ENCODE data around the gene CFAP65. TPM values are rescaled to one million over a fixed set of nuclear protein-coding genes. Genes with fewer than 3 reads are reported as not detected.
A peak's percentile ranks its signal among the peaks of the same experiment; 100 is the strongest.

Gene CFAP65
- total RNA-seq, 1 experiment from 2014 or later: 0.44 TPM

GRCh38 chr2:218983263-218983933, 57.9 kb downstream of the CFAP65 start:
- Mint-ChIP-seq H3K27me3 (ENCODE audit: low read depth) (peaks cover 98% of the 10 kb centered on the region), H3K4me3 (0 out of 2 replicates have a peak overlapping the region, but pooled peaks have one; percentile 46), H3K27ac (no peak overlapping the region), H3K36me3 (no peaks in the 10 kb centered on the region), H3K4me1 (peaks cover 29% of the 10 kb centered on the region), H3K9me3 (no peaks in the 10 kb centered on the region)
- ATAC-seq: no peak
- TF ChIP-seq NR1H2 (CRISPR knock-in tag; IDR thresholded peaks at IDR 0.05): no peak
- ChIA-PET CTCF (interaction anchor here (0.7 to 5.7 kb wide), 9 partner anchors 12 to 107 kb away, joined by 3 to 158 read pairs (median 6); partner anchors contain the start of genes CDK5R2, CRYBA2 and IHH), POLR2A (no interaction called here)
- DNase-seq (ENCODE audit: low spot score): no peak

GRCh38 chr2:218982586-218983262, 58.6 kb downstream of the CFAP65 start:
- no peaks in the 10 kb centered on the region for H3K36me3 Mint-ChIP-seq
- no peaks in the 10 kb centered on the region for H3K9me3 Mint-ChIP-seq
- DNase-seq (ENCODE audit: low spot score) (no peak), ATAC-seq (no peak)
- peaks cover 29% of the 10 kb centered on the region for H3K4me1 Mint-ChIP-seq
- ChIA-PET CTCF (interaction anchor here (0.9 to 5.7 kb wide), 11 partner anchors 12 to 129 kb away, joined by 3 to 158 read pairs (median 40); partner anchors contain the start of genes CDK5R2, CRYBA2, IHH and WNT10A), POLR2A (no interaction called here)
- TF ChIP-seq PREB (CRISPR knock-in tag; IDR thresholded peaks at IDR 0.05; ENCODE audit: borderline replicate concordance) (no peak), CTCF (IDR thresholded peaks at IDR 0.05) (no peak), EMX1 (CRISPR knock-in tag; IDR thresholded peaks at IDR 0.05) (no peak), KAT7 (CRISPR knock-in tag; IDR thresholded peaks at IDR 0.05; ENCODE audit: borderline replicate concordance) (no peak), ELF4 (CRISPR knock-in tag; IDR thresholded peaks at IDR 0.05; ENCODE audit: low read depth) (no peak), SMAD4 (CRISPR knock-in tag; IDR thresholded peaks at IDR 0.05) (no peak), HMGA2 (CRISPR knock-in tag; IDR thresholded peaks at IDR 0.05) (no peak), ZNF232 (CRISPR knock-in tag; IDR thresholded peaks at IDR 0.05) (no peak), CBFB (CRISPR knock-in tag; IDR thresholded peaks at IDR 0.05; ENCODE audit: low read depth) (no peak), FOXK1 (CRISPR knock-in tag; IDR thresholded peaks at IDR 0.05) (no peak), CDX4 (CRISPR knock-in tag; IDR thresholded peaks at IDR 0.05; ENCODE audit: borderline replicate concordance) (no peak), RELA (CRISPR knock-in tag; IDR thresholded peaks at IDR 0.05; ENCODE audit: borderline replicate concordance) (no peak), ZNF425 (CRISPR knock-in tag; conservative IDR thresholded peaks at IDR 0.05) (no peak), TEAD4 (CRISPR knock-in tag; IDR thresholded peaks at IDR 0.05) (no peak), ZNF121 (CRISPR knock-in tag; IDR thresholded peaks at IDR 0.05) (no peak), ZMAT4 (CRISPR knock-in tag; IDR thresholded peaks at IDR 0.05) (no peak), GRHL2 (CRISPR knock-in tag; IDR thresholded peaks at IDR 0.05; ENCODE audit: insufficient replicate concordance, severe bottlenecking) (no peak), ATF6 (CRISPR knock-in tag; IDR thresholded peaks at IDR 0.05) (no peak), FOXJ3 (CRISPR knock-in tag; IDR thresholded peaks at IDR 0.05; ENCODE audit: borderline replicate concordance) (no peak)
- H3K4me3 Mint-ChIP-seq: peak overlapping the region; percentile 31; the same call in 1 of the 2 replicates
- H3K27ac Mint-ChIP-seq: no peak overlapping the region
- peaks cover 98% of the 10 kb centered on the region for H3K27me3 Mint-ChIP-seq (ENCODE audit: low read depth)
